ENCODE results near the gene STRIP1. TPM values are rescaled to one million over a fixed set of nuclear protein-coding genes. Genes with fewer than 3 reads are reported as not detected.

The STRIP1 gene
- total RNA-seq, 1 donor from 2014 or later = 58.9 TPM

GRCh38 chr1:110053552-110054428, 19.4 kb downstream of the STRIP1 start:
- peak; percentile 75 for DNase-seq

GRCh38 chr1:110055493-110056284, 21.3 kb downstream of the STRIP1 start:
- DNase-seq = no peak

- DNase-seq = no peak
Measured at GRCh38 chr1:110056285-110056683, 21.9 kb downstream of the STRIP1 start.

- DNase-seq = no peak
Measured at GRCh38 chr1:110056776-110057175, 22.4 kb downstream of the STRIP1 start.

GRCh38 chr1:110057963-110058518, 23.6 kb downstream of the STRIP1 start:
- DNase-seq = no peak

- no peak for DNase-seq
Measured at GRCh38 chr1:110058591-110058990, 24.2 kb downstream of the STRIP1 start.

GRCh38 chr1:110059133-110059863, 24.9 kb downstream of the STRIP1 start:
- DNase-seq = no peak

GRCh38 chr1:110060034-110060661, 25.7 kb downstream of the STRIP1 start:
- peak; percentile 19 for DNase-seq

- no peak for DNase-seq
Measured at GRCh38 chr1:110060662-110061060, 26.2 kb downstream of the STRIP1 start.

- no peak for DNase-seq
Measured at GRCh38 chr1:110061341-110061740, 26.9 kb downstream of the STRIP1 start.

GRCh38 chr1:110062612-110063011, 28.2 kb downstream of the STRIP1 start:
- DNase-seq = no peak

- DNase-seq = no peak
Measured at GRCh38 chr1:110063781-110064180, 29.4 kb downstream of the STRIP1 start.

GRCh38 chr1:110064576-110065337, 30.3 kb downstream of the STRIP1 start:
- no peak for DNase-seq

- DNase-seq = no peak
Measured at GRCh38 chr1:110065841-110066240, 31.4 kb downstream of the STRIP1 start.

- DNase-seq = no peak
Measured at GRCh38 chr1:110067479-110067892, 33.1 kb downstream of the STRIP1 start.

- no peak for DNase-seq
Measured at GRCh38 chr1:110067893-110068645, 33.6 kb downstream of the STRIP1 start.

GRCh38 chr1:110068646-110069403, 34.4 kb downstream of the STRIP1 start:
- no peak for DNase-seq

GRCh38 chr1:110069404-110070281, 35.2 kb downstream of the STRIP1 start:
- no peak for DNase-seq

All from tongue (tissue), 2 donors.